Cerebellar nuclear complex (tissue), 1 donor: ENCODE results near the gene LRP1.

ENCODE experiments used
- DNase-seq, 2 experiments: peaks; one replicate each; lab custom pipeline; 2025; lab: John Stamatoyannopoulos, UW

The LRP1 gene

DNA sequence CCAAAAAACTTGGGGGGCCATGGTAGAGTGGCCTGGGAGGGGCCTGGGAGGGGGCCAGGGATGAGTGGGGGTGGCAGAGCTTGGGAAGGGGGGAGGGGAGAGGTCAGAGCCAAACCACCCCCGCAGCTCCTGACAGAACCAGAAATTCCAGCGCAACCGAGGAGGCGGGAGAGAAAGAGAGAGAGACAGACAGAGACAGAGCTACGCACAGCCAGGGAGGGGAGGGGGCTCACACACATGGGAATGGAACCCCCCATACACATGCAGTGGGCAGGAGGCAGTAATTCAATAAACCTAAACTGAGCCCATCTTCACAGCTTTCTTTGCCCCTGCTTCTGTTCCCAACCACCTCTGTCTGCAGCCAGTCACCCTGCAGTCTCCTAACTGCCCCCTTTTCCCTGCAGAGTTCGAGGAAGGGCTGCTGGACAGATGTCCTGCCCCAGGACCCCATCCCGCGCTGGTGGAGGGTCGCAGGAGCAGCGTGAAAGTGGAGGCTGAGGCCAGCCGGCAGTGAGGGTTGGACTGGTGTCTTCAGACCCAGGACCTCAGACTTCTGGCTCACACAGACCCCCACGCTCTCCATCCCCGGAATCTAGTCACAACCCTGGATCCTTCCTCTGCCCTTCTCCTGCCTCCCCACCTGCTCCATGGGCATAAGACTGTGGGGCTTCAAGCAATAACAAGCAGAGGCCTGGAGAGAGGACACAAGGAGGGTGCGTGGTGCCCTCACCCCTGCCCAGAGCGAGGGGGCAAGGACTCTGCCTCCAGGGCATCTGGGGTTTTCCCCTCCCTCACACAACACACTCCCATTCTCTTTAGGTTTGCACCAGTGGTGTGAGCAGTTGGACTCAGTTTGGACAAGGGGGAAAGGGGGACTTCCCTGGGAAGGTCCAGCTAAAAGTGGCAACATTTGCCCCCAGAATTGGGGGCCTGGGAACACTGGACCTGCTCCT is 33.8 kb upstream of the LRP1 start:
- no peak for DNase-seq

DNA sequence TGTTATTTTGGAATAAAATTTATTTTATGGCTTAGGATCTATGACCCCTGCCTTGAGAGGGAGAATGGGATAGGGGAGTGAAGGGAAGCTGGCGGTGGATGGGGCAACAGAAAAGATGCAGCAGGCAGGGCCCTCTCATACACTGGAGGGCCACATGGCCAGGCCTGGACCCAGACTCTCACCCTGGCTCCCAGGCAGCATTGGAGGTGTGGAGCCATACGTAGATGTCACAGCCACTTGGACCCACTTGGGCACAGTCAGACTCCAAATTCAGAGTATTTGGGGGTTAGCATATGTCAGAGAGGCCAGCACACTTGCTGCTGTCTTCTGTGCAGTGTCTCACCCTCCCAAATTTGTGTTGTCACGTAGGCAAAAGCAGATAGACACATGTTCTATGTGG is 32.8 kb upstream of the LRP1 start:
- no peak for DNase-seq

DNA sequence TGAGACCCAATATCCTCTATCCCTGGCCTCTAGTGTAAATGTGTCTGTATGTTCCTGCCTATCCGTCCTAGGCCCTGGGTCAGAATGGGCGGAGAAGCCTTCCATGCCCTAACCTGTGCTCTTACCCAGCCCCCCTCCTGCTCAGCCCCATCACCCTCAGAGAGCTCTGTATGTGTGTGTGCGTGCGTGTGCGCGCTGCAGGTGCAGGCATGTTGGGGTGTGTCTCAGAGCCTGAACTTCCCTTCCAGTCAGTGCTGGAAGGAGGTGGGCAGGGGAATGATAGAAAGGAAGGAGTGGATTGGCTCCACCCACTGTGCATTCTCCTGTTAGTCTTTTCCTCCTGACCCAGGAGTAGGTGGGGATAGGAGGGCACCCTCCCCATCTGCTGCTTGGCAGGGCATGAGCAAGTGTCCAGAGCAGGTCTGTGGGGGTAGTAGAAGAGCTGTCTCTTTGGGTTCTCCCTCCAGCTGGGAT is 32.1 kb upstream of the LRP1 start:
- DNase-seq, result no peak

DNA sequence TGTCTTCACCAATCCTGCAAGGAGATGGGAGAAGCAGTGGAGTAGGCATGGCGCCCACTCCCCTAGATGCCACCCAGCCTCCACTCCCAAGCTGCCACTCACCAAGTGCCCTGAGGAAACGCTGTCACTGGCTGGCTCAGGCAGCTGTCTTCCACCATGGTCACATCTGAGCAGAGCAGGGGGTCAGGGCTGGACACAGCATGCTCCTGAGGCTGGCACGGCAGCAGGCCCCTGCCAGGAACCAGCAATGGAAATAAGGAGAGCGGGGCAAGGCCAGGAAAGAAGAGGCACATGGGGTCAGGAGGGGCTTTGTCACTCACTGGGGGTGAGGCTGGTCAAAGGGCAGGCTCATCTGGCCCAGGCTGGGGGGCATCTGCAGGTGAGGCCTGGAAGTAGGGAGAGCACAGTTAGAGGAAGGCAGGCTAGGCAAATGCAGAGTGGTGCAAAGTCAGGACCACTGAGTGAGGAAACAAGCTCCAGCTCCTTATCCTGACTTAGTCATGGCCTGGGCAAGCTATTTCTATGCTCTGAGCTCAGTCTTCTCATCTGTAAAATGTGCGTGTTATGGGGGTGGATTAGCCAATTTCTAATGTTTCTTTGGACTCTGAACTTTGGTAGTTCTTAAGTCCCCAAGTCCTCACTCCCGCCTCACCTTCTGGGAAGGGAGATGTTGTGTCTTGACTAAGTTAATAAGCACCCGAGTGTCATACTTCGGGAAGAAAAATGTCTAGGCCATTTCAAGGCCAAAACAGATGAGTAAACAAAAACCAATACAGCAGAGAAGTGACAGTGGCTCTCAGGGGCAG is 31.3 kb upstream of the LRP1 start:
- no peak for DNase-seq

DNA sequence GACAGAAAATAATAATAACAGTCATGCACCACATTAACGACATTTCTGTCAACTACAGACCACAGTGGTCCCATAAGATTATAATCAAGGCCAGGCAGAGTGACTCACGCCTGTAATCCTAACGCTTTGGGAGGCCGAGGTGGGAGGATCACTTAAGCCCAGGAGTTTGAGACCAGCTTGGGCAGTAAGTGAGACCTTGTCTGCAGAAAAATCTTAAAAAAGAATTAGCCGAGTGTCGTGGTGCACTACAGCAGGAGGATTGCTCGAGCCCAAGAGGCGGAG is 30.8 kb upstream of the LRP1 start:
- no peak for DNase-seq

DNA sequence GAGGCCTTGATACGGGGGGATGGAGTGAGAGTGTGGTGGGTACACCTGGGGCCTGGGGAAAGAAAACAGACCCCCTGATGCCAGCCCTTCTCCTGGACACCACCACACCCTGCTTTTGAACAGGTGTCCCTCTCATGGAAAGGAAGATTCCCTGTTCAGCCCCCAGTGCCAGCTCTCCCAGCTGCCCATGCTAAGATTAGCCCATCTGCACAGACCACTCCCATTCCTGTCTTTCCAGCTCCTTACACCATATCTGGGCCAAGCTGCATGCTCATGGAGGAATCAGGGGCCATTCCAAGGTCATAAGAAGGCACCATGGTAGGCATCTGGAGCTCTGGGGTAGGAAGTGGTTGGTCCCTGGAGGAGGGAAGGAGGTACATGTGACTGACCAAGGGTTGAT is 29.7 kb upstream of the LRP1 start:
- DNase-seq, result no peak

DNA sequence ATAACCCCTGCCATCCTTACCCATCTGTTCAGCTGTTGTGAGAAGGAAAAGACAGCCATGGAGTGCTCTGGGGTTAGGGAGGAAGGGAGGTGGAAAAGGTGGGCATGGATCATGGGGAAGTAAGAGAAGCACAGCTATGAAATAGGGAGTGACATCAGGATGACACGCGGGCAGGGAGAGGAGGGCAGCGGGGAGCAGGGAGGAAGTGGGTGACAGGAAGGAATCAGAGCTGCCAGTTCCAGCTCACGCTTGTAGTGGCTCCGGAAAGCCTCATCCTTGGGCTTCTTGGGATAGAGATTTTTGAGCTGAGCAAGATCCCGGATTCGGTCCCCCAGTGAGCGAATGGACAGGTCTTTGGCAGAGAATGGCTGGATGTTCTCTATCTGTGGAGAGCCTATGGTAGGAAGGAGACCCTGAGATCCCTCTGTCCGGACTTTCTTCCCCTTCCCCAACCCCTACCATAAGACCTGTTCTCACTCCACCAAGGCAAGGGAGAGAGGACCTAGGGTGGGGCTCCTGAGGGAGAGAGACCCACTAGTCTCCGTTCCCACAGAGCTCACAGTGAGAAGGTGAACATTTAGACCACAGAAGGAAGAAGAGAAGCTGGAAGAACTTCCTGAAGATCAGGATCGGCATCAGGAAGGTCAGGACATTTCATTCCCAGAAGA is 29.1 kb upstream of the LRP1 start:
- DNase-seq, result no peak

DNA sequence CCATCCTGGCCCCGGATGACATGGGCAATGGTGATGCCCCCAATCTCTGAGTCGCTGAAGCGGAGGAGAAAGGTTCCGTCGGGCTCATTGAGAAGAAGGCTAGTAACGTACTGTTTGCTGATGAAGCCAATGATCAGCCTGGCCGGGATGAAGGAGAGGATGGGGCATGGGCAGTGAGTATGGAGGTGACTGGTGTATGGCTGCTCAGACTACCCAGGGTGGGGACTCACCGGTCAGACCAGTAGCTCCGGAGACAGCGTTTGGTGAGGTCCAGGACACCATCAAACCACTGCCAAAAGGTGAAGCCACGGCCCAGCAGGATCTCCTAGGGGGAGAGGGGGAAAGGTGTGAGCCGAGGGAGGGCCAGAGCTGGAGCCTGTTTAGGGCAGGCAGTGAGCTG is 28.5 kb upstream of the LRP1 start:
- no peak for DNase-seq

DNA sequence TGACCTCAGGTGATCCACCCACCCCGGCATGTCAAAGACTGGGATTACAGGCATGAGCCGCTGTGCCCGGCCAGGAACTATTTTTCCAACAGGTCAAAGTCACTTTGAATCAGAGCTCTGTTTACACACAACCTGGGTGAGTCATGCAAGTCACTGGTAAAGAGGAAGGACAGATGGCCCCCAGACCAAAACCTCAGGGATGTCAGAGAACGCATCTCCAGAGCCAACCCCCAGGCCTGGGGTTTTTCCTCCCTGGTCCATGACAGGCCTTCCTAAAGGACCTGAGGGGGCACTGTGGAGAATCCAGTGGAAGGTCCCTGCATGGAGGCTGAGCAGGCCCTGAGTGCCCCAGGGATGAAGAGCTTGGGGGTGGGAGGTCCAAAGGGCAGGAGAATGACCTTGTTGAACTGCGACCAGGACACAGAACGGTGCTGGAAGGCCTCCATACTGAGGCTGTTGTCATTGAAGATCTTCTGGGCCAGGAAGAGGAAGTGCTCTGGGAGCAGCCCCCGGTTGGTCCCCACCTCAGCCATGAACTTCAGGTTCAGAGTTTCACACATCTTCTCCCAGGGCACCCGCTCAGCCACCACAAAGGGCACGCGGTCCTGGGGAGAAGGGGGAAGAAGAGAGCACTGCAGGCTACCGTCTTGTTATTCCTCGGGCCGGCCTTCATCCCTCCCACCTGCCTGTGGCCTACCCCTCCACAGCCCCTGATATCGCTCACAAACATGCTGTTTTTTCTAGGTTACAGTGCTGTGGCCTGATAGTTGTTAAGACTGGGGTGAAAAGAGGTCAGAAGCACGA is 26.2 kb upstream of the LRP1 start:
- no peak for DNase-seq

DNA sequence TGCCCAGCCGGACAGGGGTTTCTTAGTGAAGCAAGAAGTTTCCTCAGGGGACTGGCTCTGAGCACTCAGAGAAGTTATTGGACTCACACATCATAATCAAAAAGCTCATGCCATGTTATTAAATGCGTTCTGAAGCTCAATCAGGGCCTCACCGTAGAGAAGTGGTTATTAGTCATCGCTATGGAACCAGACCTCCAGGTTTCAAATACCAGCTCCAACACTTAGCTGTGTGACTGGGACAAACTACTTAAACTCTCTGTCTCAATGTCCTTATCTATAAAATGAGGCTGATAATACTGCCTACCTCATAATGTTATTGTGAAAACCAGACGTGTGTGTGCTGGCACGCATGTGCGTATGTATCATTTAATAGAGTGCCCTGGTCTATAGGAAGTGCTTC is 24.4 kb upstream of the LRP1 start:
- DNase-seq, result no peak

DNA sequence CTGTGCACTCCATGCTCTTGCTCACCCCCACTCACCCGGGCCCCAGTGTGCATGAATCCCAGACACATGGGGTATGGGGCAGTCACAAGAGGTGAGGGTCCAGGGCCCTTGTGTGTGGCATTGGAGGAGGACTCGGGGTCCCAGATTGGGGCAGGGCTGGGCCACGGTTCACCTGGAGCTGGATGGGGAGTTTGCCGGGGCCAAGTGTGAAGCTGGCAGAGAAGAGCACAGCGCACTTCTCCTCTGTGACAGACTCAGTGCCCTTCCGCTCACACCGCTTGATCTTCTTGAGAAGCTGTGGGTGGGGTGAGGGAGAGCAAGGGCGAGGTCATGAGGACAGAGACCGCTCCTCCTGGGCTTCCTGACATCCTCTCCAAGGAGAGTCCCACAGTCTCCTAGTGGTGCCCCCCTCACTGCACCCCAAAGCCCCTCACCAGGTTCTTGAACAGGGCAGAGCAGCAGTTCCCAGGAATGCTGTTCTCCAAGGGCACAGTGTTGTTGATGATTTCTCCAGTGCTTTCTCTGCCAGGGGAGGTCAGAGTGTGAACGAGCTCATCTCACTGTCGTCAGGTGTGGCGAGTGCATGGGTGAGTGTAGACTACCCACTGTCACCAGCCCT is 23.9 kb upstream of the LRP1 start:
- DNase-seq, result no peak

DNA sequence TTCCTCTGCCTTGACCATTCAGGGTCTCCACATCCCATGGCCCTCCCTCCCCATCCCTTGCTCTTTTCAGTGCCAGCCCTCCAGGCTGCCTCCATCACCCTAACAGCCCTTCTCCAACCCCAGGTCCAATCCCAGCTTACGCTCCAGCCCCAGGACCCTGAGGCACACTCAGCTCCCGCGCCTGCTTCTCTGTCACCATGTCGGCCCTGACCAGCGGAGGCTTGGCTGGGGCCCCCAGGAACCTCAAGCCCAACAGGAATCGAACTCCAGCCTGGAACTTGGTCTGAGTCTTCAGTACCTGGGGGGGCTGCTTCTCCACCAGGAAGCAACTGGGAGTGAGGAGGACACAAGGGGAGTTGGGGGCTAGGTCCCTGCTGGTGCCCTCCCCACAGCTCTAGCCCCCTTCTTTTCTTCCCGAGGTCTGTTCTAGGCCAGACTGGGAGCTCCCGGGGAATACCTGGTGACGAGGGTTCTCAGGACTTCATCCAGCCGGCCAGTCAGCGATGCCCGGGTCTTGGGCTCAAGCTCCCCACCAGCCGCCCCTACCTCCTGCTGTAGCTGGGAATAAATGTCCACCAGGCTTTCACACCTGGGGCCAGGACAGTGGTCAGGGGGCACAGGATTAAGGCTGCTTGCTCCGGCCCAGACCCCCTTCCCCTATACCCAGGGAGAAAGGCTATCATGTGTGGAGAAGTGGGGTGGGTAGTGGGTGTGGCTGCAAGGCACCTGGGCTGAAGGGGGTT is 23.1 kb upstream of the LRP1 start:
- no peak for DNase-seq

DNA sequence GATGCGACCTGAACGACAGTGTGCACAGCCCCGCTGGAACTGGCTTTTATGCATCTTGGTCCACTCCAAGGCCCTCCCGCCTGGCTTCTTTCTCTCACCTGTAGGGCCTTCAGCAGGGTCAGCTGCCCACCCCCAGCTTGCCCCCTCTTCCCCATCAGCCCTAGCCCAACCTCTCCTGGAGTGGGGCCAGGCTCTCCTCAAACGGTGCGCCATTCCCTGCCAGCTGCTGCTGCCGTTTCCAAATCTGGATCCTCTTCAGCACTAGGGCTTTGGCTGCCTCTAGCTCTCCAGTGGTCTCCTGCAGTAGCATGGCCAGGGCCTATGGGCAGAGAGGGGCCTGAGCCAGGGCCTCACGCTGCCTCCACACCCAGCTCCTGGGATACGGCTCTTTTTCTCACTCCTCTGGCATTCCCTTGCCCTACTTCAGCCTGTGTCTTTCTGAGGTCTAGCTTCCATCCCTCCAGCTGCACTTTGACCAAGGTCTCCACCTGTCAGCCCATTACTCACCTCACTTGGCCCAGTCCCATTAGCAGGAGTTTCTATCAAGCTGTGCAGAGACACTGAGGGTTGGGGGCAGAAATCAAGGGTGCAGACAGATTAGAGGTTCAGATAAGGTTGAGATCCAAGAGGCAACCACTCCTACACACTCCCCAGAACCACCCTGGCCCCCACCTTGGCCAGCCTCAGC is 22.1 kb upstream of the LRP1 start:
- no peak for DNase-seq

DNA sequence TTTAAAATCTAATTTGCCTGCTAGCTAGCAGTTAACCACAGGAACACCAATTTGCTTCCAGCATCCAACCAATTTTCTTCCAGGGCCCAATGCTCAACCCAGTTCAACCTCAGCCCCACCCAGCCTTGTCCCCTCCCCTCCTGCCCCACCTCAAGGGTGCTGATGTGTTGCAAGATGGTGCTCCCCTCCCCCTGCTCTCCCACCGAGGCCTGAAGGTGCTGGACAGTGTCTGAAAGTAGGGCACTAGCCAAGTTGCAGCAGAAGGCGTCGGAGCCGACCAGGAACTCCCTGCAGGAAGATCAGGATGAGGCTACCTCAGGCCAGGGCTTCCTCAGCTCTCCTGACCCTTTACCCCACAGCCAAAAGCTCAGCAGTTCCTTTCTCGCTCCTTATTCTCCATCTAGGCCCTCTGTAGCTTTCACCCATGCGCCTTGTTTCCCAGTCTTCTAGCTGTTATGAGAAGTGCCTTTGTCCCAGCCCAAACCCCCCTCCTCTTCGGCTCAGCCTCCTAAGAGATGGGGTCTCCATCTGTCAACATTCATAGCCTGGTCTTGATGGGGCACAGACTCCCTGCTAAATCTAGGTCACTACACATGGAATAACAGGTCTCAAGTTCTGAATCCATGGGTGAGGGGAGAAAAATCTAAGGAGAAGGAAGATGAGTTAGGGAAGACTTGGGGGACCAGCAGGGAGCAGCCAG is 20.7 kb upstream of the LRP1 start:
- no peak for DNase-seq

DNA sequence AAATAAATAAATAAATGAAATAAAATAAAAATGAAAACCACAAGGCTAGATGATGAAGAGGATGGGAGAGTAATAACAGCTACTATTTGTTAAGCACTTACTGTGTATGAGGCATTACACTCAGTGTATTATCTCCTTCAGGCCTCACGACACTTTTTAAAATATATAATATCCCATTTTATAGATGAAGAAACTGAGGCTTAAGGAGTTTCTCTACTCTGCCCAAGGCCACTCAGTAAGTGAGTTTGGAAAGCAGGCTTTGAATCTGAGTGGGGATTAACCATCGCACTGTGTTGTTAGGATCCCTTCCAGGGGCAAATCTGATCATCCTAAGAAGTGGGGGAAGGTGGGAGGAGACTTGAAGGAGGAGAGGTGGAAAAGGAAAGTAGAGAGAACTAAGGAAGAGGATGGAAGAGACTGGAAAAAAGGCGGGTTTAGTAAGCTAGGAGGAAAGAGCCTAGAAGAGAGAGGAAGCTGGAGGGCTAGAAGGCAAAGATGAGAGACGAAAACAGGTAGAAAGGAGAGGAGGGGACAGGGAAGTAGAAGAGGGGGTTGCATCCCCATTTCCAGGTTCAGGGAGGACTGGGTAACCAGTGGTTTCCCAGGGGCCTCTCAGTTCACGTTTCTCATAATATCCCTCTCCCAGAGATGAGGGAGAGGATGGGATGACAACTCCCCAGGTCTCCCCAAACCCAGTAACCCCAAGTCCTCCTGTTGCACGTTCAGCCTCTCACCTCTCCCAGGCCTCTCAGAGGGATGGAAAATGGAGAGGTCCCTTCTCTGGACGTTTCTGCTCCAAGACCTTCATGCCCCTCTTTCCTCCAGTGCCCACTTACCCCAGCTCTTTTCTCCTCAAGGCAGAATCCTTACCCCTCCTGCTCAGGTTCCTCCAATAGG is 18.8 kb upstream of the LRP1 start:
- DNase-seq, result no peak

DNA sequence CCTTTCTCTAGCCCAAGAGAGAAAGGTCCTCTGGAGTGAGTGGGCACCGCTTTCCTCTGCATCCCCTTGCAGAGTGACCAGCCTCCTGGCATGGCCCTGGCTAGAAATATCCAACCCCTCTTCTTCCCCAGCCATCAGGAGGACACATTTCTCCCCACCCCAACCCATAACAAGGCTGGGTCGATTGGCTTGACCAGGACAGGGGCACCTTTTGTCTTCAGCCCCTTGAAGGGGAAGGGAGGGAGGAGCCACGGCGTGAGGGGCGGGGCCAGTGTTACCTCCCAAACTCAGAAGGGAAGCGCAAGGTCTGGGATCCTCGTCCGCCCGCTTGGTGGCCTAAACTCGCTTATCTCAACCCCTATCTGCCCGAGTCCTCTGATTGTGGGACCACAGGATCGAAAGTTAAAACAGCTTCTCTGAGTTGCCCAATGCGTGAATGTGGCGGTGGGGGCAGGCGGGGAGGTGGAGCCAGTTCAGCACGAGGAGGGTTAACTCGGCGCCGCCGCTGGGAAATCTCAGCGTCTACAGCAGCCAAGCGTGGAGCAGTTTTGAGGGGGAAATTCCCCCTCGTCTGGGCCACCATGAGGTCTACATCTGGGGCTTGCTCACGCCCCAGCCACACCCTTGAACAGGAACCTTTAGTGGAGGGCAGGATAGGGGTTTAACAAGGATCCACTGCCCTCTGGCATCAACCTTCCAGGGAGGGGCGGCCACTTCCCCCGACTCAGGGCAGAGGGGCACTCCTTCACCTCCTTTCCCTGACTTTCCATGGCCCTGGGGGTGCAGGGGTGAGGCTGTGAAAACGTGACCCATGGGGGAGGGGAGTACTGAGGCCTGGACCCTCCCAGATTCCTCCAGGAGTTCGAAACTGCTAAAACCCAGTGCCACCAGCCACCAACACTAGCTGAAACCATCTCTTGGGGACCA is 17.9 kb upstream of the LRP1 start:
- DNase-seq, result no peak

DNA sequence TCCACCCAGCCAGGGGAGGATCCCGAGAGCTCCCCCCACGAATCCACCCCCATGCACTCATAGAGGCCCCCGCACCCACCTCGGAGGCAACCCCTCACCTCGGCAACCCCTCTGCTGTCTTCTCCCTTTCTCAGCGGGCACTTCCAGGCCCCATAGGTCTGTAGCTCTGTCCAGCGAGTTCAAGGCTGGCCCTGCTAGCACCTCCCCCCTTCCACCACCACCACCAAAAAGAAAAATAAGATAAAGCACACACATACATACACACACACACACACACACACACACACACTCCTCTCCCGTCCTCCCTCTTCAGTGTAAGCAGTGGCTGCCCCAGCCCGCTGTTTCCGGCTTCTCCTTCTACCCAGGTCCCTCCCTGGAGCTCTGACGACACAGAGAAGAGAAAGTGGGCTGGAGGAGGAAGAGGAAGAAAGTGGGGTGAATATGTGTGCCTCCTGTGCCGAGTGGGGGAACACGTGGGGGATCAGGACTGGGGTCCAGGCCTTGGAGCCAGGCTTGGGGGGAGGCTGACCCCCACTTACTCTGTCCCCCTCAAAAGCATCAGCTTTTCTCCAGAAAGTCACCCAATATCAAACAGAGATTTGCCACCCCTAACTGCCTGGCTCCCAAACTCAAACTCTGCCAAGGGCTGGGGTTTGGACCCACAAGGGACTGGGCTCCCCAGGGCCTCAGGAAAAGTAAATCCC is 17.1 kb upstream of the LRP1 start, which contains the start of gene STAT6:
Gene STAT6 (minus strand): TSS at position 332 of the 704 bp plus-strand sequence. CDS start 3,084 bp downstream, outside the sequence.
- DNase-seq, result no peak
